ENCODE data around the gene ATXN1.
"Not testable (repeated sequence)": the region's sequence is repeated elsewhere in the genome, so short reads cannot be mapped to it uniquely, and the experiment has no call there.

Gene ATXN1

DNA sequence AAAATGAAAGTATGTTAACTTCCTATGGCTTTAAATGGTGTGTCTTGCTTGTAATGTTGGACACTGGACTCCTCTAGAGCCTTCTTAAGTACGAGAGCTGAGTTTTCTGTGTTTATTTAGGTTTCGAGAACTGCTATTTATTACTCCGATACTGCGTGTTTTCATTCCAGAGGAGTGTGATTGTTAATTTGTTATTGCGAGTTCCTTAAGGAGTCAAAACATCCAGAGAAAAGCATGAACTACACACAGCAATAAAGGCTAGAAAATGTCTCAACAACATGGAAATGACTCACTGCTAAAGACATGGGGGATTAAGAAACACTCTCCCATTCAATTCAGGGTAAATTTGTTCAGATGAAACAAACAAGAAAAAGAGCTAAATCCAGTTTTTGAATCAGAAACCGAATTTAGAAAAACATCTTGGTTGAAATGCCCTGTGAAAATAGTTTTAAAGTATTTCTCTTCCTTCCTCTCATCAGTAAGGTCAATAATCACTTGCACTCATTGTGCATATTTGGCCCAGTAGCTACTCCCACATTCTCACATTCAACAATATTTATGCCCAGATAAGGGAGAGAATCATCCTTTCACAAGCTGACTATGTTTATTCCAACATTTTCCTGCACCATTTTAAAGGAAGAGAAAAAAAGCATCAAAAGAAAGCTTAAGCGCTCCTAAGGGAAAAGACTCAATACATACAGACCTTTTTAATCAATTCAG is 36.0 kb downstream of the ATXN1 start:
- no peak for DNase-seq (ENCODE audit: low read depth in 3 of 3, low spot score in 1 of 3)

DNA sequence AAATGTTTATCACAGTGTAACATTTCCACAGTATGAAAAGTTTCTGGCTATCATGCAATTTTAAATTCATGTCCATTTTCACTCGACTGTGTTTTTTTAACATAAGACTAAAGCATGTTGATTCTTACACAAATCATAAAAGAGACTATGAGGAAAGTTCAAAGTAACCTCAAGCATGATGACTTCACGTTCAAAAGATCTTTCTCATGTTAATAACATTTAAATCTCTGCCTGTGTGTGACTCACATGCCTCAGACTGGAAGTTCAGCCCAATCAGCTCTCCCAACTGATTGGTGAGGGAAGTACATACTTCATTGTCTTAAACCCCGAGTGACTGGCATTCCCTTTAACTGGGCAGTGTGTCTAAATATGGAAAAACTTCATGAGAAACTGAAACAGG is 37.4 kb downstream of the ATXN1 start:
- no peak for DNase-seq (ENCODE audit: low read depth in 3 of 3, low spot score in 1 of 3)

DNA sequence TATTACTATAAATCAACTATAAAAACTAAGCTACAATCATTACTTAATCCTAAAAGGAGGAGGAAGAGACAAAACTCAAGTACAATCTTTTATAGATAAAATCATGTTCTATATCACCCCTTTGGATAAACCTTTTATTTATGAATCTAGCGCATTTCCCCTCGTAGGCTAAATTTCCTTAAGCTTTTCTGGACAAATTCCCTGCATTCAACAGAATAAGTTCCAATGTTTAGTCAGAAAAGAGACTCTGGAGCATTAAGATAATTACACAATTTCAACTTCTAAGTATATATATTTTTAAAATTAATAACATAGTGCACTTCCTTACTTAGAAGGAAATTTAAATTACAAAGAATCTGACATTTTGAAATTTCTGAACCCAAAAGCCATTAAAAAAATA is 37.9 kb downstream of the ATXN1 start:
- DNase-seq (ENCODE audit: low read depth in 3 of 3, low spot score in 1 of 3), result no peak

DNA sequence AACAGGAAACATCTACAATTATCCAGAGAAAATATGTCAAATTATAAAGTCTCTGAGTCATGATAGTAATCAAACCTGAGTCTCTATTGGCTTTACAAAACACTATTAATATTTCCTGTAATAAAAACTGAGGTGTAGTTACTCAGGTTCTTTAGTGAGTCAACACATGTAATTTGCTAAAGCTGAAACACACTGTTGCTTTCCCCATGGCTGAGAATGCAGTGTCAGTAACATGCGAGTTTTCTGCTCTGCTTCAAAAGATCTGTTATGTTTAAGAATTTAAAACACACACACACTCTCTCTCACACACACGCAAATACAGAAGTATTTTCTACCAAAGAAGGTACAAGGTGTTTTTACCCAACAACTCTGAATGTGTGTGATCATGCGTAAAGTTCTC is 38.6 kb downstream of the ATXN1 start:
- no peak for DNase-seq (ENCODE audit: low read depth in 3 of 3, low spot score in 1 of 3)

DNA sequence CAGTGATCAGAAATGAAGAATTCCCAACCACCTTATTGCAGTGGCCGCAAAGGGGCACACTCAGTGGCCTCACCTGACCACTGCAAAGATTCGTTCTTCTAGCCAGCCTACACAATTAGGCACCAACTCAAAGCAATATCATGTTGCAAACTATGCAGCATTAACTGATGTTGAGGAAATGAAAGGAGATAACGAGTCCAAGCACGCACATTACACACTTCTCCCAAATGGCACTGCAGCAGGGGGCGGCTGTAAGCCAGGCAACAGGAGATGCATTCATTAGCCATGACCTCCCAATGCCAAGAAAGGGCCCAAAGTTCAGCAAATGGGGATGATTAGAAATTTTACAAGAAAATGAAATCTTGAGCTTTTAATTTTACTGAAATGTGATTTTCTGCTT is 39.3 kb downstream of the ATXN1 start:
- no peak for DNase-seq (ENCODE audit: low read depth in 3 of 3, low spot score in 1 of 3)

DNA sequence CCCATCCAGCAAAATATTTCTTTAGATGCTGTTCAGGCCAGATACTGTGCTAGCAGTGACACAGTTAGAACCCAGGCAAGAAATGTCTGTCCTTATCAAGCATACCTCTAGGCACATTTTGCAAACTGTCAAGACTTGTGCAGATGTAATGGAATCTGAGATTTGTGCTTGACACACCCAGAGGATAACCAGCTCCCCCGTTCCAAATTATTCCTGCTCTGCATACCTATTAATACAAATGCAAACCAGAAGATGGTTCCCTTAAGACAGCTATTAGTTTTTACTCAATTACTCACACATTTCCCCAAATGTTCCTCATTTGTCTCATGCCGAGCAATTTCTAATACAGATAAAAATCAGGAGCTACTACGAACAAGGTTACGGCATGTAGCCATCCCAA is 40.4 kb downstream of the ATXN1 start:
- no peak for DNase-seq (ENCODE audit: low read depth in 3 of 3, low spot score in 1 of 3)

DNA sequence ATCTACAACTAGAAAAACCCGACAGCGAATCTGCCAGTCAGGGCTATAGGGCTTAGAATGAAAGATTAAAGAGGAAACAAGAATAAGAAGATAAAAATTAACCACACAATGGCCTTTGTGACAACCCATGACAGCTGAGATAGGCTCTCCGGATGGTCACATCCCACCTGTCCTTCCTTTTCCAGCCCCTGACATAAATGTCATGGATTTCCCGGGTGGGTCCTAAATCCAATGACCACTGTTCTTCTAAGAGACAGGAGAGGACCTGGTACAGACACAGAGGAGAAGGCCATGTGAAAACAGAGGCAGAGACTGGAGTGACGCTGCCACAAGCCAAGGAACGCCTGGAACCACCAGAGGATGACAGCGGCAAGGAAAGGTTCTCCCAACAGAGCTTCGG is 41.8 kb downstream of the ATXN1 start:
- no peak for DNase-seq (ENCODE audit: low read depth in 3 of 3, low spot score in 1 of 3)

DNA sequence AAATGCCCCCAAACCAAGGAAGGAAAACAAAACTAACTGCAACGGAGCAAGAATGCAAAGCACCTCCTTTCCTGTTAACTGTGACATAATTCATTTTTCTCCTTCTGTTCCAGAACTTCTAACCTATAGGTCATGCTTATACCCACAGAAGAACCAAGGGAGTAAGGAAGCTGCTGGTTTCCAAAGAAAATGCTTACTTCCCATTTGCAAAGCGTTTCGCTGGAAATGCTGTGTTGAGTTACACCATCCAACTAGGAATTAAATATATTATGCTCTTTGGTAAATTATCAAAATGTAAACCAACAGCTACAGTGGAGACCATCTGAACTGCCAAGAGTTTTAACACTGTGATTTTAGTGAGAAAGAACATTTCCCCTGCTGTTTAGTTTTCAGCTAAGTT is 42.9 kb downstream of the ATXN1 start:
- DNase-seq (ENCODE audit: low read depth in 3 of 3, low spot score in 1 of 3), result no peak

DNA sequence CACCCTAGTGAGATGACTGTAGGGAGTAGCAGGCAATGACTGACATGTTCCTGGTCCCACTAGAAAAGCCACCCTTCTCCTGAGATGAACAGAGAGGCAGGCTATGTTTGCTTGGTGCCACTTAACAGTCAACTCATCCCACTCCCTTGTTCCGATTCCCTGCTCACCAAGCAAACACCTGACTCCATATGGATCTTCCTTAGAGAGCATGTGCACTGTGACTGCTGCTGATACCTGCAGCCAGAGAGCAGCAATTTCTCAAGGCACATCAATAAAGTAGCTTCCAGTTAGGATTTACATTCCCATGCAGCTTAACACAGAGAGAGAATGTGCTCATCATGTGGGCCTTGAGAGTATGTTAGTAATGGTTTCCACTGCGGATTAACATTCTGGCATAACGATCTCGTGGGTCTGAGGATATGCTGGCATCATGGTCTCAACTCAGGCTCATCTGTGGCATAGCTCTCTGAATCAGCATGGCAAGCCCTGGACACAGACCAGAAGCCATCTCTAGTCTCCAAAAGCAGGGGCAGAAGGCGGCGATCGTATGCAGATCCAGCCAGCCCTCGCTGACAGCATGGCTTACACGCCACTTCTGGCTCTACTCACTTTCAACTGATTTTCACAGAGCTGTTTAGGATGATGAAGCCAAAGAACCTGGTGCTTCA is 43.9 kb downstream of the ATXN1 start:
- DNase-seq (ENCODE audit: low read depth in 3 of 3, low spot score in 1 of 3), result no peak

DNA sequence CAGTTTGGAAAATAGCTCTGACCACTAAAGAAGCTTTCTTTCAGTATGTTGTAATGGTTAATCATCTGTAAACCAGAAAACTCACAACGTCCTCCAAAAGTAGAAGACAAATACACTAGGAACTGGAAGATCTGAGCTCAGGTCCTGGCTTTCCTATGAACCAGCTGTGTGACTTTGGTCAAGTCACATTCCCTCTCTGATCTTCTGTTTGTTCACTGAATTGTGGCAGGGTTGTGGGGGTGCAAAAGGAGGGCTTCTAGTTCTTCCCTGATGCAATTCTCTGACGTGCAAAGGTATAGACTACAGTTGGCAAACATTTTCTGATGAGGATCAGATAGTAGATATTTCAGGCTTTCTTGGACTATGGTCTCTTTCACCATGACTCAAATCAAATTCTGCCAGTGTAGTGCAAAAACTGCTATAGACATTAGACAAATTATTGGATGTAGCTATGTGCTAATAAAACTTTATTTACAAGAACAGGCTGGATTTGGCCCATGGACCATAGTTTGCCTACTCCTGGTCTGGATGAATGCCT is 44.9 kb downstream of the ATXN1 start:
- DNase-seq (ENCODE audit: low read depth in 3 of 3, low spot score in 1 of 3), result no peak

DNA sequence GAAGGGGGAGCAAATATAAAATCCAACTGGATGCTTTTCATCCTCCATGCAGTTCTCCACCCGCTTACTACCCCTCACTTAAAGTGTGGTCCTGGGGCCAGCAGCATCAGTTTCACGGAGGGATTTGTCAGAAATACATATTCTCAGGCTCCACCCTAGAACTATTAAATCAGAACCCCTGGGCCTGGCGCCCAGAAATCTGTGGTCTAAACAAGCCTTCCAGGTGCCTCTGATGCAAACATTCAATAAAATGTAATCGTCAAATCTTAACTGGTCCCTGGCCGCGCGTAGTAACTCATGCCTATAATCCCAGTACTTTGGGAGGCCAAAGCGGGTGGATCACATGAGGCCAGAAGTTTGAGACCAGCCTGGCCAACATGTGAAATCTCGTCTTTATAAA is 47.7 kb downstream of the ATXN1 start:
- no peak for DNase-seq (ENCODE audit: low read depth in 3 of 3, low spot score in 1 of 3)

DNA sequence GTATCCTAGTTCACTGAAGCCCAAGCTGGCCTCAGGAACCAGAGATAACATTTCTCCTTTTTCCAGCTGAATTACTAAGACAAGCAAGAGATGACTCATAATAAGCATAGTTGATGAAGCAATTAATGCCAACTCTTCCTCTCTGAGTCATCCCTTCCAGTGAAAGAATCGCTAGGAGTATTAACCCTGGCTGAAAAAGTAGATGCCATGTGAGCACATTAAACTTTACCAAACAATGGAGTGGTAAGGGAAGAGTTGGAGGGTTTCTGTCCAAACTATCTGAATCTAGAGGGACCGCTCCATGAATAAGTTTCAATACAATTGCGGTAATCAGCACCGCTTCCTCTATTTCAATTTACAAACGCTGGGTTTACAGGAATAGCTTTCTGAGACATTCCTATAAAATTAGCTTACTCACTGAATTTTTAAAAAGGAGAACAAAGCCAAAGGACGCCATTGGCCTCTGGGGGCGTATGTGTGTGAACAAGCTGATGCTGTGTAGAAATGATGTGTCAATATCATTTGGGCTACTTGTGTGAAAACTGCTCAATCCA is 48.3 kb downstream of the ATXN1 start:
- no peak for DNase-seq (ENCODE audit: low read depth in 3 of 3, low spot score in 1 of 3)

DNA sequence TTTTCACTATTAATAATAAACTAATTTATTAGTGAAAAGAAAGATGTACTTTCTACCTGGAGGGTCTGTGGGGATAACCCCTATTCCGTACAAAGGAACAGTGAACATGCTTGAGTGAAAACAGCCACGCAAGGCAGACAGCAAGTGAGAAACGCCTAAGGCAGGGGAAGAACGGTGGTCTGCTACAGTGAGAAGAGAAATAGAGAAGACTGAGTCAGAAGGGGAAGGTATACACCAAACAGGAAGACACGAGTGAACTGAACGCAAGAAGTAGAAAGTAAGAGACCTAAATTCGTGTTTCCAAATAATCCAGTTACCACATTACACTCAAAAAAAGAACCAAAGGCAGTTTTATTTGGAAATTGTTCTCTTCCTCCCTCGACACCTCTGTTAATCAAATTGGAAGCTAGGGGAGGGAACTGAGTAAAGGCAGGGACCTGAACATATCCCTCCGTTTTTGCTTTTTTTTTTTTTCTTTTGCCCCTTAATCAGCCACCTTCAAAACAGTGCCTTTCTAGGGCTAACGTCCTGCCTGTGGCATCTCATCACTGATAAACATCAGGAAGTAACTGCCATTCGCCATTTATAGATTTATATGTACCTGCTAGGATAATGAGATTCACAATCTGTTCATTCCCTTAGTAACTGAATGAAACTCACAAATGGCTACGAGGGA is 48.9 kb downstream of the ATXN1 start:
- no peak for DNase-seq (ENCODE audit: low read depth in 3 of 3, low spot score in 1 of 3)

DNA sequence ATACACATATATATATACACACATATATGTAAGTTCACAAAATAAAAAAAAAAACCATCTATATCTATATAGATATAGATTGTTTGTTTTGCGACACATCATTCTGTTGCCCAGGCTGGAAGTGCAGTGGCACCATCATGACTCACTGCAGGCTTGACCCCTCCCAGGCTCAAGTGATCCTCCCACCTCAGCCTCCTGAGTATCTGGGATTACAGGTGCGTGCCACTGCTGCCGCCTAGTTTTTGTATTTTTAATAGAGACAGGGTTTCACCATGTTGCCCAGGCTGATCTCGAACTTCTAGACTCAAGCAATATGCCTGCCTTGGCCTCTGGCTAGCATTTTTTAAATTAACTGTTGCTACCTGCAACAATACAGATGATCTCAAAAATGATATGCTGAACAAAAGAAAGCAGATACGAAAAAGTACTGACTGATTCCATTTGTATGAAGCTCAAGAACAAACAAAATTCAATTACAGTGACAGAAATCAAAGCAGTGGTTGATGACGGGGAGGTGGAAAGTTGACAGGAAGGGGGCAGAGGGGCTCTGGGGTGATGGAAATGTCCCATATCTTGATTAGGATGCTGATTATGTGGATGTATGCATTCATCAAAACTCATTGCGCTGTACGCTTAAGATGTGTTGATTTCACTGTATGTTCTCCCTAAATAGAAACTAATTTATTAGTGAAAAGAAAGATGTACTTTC is 49.6 kb downstream of the ATXN1 start:
- DNase-seq (ENCODE audit: low read depth in 3 of 3, low spot score in 1 of 3), result no peak

DNA sequence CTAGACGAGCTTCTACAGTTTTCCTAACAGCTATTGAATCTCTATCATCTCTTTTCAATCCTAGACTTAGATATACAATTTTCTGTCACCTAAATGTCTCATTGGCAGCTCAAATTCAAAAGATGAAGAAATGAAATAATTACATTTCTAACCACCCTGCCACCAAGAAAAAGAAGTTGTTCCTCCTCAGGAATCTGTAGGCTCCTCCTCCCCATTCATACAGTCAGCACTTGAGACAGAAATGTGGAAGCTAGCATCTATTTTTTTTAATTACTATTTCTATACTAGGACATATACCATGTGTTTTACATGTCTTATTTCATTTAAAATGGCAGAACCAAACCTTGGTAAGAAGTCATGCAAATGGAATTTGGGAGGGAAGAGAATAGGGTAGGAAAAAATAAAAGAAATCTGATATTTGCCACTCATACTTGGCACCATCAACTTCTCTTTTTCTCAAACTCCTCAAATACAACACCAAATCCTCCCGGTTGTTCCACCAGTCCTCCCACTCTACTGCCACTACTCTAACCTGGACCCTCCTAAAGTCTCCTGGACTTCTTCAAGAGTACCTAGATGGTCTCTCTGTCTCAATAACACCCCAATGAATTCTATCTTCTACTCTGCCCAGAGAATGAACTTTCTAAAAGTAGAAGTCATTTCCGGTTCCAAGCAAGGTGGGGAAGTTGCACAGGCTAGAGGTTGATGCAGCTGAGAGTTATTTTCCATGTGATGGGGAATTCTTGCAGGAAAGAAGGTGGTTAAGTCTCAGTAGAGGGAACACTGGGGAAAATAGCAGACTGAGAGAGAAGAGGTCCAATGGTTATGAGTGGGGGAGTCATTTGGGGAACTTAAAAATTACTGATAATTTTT is 54.1 kb downstream of the ATXN1 start:
- no peak for DNase-seq (ENCODE audit: low read depth in 3 of 3, low spot score in 1 of 3)

DNA sequence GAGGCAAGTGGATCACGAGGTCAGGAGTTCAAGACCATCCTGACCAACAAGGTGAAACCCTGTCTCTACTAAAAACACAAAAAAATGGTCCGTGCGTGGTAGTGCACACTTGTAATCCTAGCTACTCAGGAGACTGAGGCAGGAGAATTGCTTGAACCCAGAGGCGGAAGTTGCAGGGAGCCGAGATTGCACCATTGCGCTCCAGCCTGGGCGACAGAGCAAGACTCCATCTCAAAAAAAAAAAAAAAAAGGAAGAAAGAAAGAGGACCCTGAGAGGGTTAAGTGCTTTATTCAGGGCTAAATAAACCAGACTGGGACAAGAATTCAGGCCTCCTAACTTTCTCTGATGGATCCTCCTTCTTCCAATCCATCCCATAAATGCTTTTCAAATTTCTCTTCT is 54.8 kb downstream of the ATXN1 start:
- DNase-seq (ENCODE audit: low read depth in 3 of 3, low spot score in 1 of 3), result not testable (repeated sequence)

DNA sequence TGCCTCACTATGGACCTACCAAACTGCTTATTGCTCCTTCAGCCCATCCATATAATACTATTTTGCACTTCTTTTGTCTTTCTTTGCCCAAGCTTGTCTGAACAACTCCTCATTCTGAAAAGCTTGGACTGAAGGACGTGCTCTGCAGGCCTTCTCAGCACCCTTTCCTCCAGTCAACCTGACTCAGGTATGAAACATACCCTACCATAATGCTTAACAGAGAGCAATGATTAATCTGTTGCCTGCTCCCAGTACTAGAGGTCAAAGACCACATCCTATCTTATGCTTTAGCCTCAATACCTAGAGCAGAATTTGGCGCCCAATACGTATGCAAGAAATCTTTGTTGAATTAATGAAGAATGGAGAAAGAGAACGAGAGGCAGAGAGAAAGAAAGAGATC is 55.2 kb downstream of the ATXN1 start:
- no peak for DNase-seq (ENCODE audit: low read depth in 3 of 3, low spot score in 1 of 3)

DNA sequence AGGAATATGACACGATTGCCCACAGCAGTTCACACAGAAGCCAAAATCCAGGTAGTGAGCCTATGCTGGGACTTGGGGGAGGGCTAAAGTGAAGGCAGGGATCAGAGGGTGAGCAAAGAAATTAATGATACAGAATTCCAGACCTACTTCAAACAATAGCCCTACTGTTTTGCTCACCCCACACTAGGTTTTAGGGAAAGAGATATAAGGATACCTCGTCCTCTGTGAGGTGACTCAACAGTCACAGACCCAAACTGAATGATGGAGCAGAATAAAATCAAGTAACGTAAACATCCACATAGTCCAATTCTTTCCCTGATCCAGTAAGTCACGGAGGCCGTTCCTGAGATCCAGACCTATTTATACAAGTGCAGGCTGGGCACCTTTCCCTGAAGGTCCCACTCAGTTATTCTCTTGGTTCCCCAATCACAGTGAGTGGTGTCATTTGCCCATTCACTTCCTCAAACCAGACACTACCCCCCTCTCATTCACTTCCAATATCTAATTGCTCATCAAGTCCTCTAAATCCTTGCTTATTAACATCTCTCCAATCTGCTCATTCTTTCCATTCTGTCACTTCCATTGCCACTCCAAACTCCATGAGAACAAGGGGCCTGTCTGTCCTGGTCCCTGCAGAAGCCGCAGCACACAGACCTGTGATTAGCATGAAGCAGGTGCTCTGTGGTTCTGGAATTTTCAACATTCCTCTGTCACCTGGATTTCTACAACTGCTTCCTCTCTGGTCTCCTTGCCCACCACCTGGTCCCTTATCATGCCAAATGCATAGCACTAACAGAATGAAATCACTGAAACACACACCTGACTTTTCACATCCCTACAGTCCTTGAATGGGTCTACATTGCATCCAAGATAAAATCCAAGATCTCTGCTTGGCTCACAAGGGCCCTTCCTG is 55.9 kb downstream of the ATXN1 start:
- DNase-seq (ENCODE audit: low read depth in 3 of 3, low spot score in 1 of 3), result no peak

DNA sequence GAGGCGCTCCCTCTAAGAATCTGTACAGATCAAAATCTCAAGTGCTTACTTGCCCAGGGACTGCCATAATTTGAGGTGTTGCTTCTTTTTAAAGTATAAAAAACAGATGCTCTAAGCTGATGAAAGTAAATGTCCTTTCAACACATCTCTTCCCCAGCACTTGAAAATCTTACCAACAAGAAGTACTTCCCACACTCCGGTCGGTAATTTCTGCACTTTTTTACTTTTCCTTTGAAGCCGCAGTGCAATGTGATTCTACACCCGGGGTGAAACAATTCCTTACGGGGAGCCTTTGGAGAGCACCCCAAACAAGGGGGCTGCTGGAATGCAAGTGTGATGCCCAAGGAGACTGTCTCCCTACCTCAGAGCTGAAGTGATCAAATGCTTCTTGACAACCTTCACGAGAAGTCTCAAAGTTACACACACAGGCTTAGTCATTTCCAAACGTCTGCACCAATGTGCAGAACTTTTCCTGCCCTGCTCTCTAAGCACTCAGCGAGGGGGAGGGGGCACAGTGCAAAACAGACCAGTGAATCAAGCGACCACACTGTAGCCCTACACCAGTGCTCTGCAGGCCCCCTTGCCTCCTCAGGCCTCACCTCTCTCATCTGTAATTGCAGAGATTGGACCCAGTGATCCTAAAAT is 56.7 kb downstream of the ATXN1 start:
- peak in 1 of 3 donors; percentile 43 for DNase-seq (ENCODE audit: low read depth in 3 of 3, low spot score in 1 of 3)

All from stimulated activated CD4-positive, alpha-beta T cell treated with anti-CD3 and anti-CD28 coated beads, TNF-alpha, amount 100 ng/mL, for 1 hour (primary cell).